Hematopoietic multipotent progenitor cell treated with erythropoietin and hydrocortisone succinate and interleukin-3 and kit ligand, for 17 days (in vitro differentiated cells): ENCODE data around the gene TTC3.

Source experiments
- DNase-seq: peaks from one replicate; pipeline ENCODE4 v3.0.0-alpha.2; 2015; ENCODE audit warnings: low spot score

TTC3 gene

GRCh38 chr21:37224861-37225839, 152.1 kb downstream of the TTC3 start:
- no peak for DNase-seq

- no peak for DNase-seq
Measured at GRCh38 chr21:37226041-37226920, 153.2 kb downstream of the TTC3 start.

- no peak for DNase-seq
Measured at GRCh38 chr21:37227071-37228002, 154.3 kb downstream of the TTC3 start.

GRCh38 chr21:37228003-37228400, 154.9 kb downstream of the TTC3 start:
- DNase-seq, result no peak

GRCh38 chr21:37230632-37231248, 157.7 kb downstream of the TTC3 start:
- DNase-seq, result no peak

- DNase-seq, result no peak
Measured at GRCh38 chr21:37231249-37231645, 158.2 kb downstream of the TTC3 start.

GRCh38 chr21:37231671-37232070, 158.6 kb downstream of the TTC3 start:
- DNase-seq, result no peak

GRCh38 chr21:37232274-37233018, 159.4 kb downstream of the TTC3 start:
- DNase-seq, result no peak

- DNase-seq, result no peak
Measured at GRCh38 chr21:37233551-37234146, 160.6 kb downstream of the TTC3 start.

GRCh38 chr21:37237346-37237745, 164.3 kb downstream of the TTC3 start:
- DNase-seq, result no peak

GRCh38 chr21:37237764-37238163, 164.7 kb downstream of the TTC3 start:
- DNase-seq, result no peak

- DNase-seq, result no peak
Measured at GRCh38 chr21:37240978-37241377, 167.9 kb downstream of the TTC3 start.

GRCh38 chr21:37241426-37241825, 168.4 kb downstream of the TTC3 start:
- DNase-seq, result no peak

- DNase-seq, result no peak
Measured at GRCh38 chr21:37243961-37244360, 170.9 kb downstream of the TTC3 start.

- no peak for DNase-seq
Measured at GRCh38 chr21:37244501-37245095, 171.5 kb downstream of the TTC3 start.

GRCh38 chr21:37245151-37245550, 172.1 kb downstream of the TTC3 start:
- DNase-seq, result no peak

GRCh38 chr21:37248298-37248697, 175.2 kb downstream of the TTC3 start:
- DNase-seq, result no peak

- DNase-seq, result no peak
Measured at GRCh38 chr21:37249112-37249904, 176.3 kb downstream of the TTC3 start.

GRCh38 chr21:37251294-37251634, 178.2 kb downstream of the TTC3 start:
- DNase-seq, result no peak
